HG03571 (cell line): ENCODE measurements around the gene SMARCAL1.

Experiments used
- ATAC-seq: cut with Tn5 transposase; IDR thresholded peaks from one replicate; pipeline ENCODE4 v1.9.1; 2021; ENCODE audit not compliant: unreplicated experiment

SMARCAL1 gene

DNA sequence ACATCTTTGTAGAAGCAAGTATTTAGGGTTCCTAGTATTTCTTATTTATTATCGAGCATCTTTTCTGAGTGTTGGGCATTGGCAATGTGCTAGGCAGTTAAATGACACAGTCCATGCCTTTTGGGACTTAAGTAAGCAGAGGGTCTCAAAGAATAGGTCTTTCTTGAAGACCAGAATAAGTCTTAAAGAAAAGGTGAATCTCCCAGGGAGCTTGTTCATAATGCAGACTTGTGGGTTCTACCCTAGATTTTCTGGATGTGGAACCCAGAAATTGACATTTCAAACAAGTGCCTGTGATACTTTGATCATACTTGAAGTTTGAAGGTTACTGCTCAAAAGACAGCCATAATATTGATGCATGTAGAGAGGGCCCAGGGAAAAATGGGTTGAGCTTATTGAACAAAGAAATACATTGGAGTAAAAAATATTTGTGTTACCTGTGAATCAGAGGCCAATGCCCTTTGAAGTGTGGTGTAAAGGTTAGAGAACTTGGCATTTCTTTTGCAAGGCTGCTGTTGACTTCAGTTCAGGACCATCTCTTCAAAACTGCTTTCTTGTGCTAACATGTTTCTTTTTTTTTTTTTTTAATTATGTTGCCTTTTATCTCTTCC is 110.7 kb downstream of the SMARCAL1 start:
- ATAC-seq, result no peak

DNA sequence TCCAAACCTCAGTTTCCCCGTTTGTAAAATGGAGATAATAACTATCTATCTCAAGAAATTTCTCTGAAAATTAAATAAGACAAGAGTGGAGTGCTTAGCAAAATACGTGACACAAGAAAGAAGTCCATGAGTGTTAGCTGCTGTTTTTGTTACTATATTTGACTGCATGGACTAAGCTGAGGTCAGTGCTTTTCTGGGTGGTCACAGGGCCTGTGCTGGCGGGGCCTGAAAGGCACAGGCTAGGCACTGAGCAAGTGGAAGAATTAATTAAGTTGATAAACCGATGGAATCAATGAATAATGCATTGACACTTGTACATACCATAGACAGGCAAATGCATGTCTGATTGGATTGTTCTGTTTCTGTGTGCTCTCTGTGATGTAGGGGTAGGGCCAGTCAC is 113.7 kb downstream of the SMARCAL1 start:
- no peak for ATAC-seq

DNA sequence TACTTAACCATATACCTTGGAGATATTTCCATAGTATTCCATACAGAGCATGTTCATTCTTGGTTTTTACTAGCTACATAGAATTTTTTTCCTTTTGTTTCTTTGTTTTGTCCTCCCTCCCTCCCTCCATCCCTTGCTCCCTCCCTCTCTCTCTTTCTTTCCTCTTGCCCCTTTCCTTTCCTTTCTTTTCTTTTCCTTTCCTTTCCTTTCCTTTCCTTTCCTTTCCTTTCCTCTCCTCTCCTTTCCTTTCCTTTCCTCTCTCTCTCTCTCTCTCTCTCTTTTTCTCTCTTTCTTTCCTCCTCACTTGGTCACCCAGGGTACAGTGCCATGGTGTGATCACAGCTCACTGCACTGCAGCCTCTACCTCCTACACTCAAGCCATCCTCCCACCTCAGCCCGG is 114.7 kb downstream of the SMARCAL1 start:
- ATAC-seq, result no peak

DNA sequence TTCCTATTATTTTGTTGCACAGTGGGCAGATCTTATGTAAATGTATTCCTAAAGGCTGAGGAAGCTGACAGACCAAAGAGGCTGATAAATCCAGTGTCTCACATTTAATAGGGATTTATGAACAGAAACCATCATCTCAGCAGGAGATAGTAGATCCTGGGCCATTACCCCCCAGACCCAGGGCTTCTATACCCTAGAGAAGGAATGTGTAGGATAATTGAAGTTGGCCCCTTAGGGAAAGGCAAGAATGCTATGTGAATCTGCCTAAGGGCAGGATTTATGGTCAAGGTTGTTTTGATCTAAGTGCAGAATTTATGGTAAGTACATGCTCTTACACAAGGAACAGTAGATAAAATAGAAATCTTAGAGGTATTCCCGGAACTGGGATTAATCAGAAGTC is 115.3 kb downstream of the SMARCAL1 start:
- no peak for ATAC-seq

DNA sequence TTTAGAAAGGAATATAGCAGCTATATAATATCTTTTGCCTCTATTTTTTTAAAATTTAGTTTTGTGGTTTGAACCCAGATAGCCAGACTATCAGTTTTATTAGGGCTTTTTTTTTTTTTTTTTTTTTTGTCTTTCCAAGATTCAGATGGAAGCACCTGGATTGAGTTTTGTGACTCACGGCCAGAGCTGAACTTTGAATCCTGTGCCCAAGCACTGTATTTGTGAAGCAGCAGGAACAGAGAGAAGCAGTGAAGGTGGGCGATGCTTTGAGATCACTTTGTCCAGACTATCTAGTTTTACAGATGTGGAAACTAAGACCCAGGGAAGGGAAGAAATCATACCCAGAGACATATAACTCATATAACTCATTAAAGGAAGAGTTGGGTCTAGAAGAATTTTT is 120.3 kb downstream of the SMARCAL1 start:
- no peak for ATAC-seq
